Measurements from ENCODE around the gene TWSG1.

GRCh38 chr18:9364242-9364641 lies 29.7 kb downstream of the TWSG1 start:
- TF ChIP-seq REST (IDR thresholded peaks at IDR 0.05; ENCODE audit: insufficient read depth in 1 of 2, low read depth in 2 of 2, low read length in 2 of 2) (no peak), SIN3A (IDR thresholded peaks at IDR 0.05; ENCODE audit: borderline replicate concordance, insufficient read depth, low read length) (no peak)
